H9 (cell line): Measurements from ENCODE around the gene GJB5. TPM values are rescaled to one million over a fixed set of nuclear protein-coding genes. Genes with fewer than 3 reads are reported as not detected.

ENCODE experiments used
- DNase-seq: peaks from one replicate; pipeline ENCODE4 v3.0.0-alpha.2; 2017
- H2AFZ ChIP-seq: one replicate; pipeline ENCODE4 v1.6.1; 2013; ENCODE audit warnings: mild to moderate bottlenecking, low read length, control low read depth, moderate library complexity
- H2AK5ac ChIP-seq: 2 replicates; pipeline ENCODE4 v1.6.1; 2013; ENCODE audit warnings: low read length, control low read depth, mixed read lengths; ENCODE audit not compliant: insufficient read length
- H2BK120ac ChIP-seq: one replicate; pipeline ENCODE4 v1.6.1; 2013; ENCODE audit warnings: low read depth, mild to moderate bottlenecking, low read length, control low read depth, inconsistent platforms; ENCODE audit not compliant: poor library complexity, severe bottlenecking
- H2BK12ac ChIP-seq: 2 replicates; pipeline ENCODE4 v1.6.1; 2013; ENCODE audit warnings: low read length, control low read depth, mixed read lengths, low read depth; ENCODE audit not compliant: insufficient read length
- H2BK15ac ChIP-seq: 2 replicates; pipeline ENCODE4 v1.6.1; 2013; ENCODE audit warnings: low read depth, low read length, control low read depth
- H2BK20ac ChIP-seq: one replicate; pipeline ENCODE4 v1.6.1; 2013; ENCODE audit warnings: low read depth, mild to moderate bottlenecking, low read length, control low read depth, inconsistent platforms; ENCODE audit not compliant: poor library complexity, severe bottlenecking
- H2BK5ac ChIP-seq: 2 replicates; pipeline ENCODE4 v1.6.1; 2013; ENCODE audit warnings: low read length, control low read depth, mixed read lengths; ENCODE audit not compliant: insufficient read length
- H3K14ac ChIP-seq: 2 replicates; pipeline ENCODE4 v1.6.1; 2013; ENCODE audit warnings: low read length, control low read depth; ENCODE audit not compliant: insufficient read depth
- H3K18ac ChIP-seq: 2 replicates; pipeline ENCODE4 v1.6.1; 2013; ENCODE audit warnings: low read depth, mild to moderate bottlenecking, mixed read lengths, low read length, control low read depth; ENCODE audit not compliant: insufficient read length
- H3K23ac ChIP-seq: 2 replicates; pipeline ENCODE4 v1.6.1; 2013; ENCODE audit warnings: low read length, control low read depth, mixed read lengths, low read depth; ENCODE audit not compliant: insufficient read length
- H3K23me2 ChIP-seq: 2 replicates; pipeline ENCODE4 v1.6.1; 2013; ENCODE audit warnings: low read depth, mild to moderate bottlenecking, mixed read lengths, low read length, control low read depth; ENCODE audit not compliant: insufficient read length, poor library complexity, severe bottlenecking
- H3K27ac ChIP-seq: 2 replicates; pipeline ENCODE4 v1.5.1; 2013; ENCODE audit warnings: low read length, control low read depth, mixed read lengths, low read depth; ENCODE audit not compliant: insufficient read length
- H3K27me3 ChIP-seq: 2 replicates; pipeline ENCODE4 v1.6.1; 2013; ENCODE audit warnings: low read length, control low read depth, inconsistent platforms; ENCODE audit not compliant: insufficient read depth
- H3K4ac ChIP-seq: 2 replicates; pipeline ENCODE4 v1.6.1; 2013; ENCODE audit warnings: low read depth, mild to moderate bottlenecking, control low read depth, inconsistent platforms, low read length, moderate library complexity
- H3K4me1 ChIP-seq: 2 replicates; pipeline ENCODE4 v1.6.1; 2013; ENCODE audit warnings: low read length, control low read depth, inconsistent platforms; ENCODE audit not compliant: insufficient read depth
- H3K4me2 ChIP-seq: 2 replicates; pipeline ENCODE4 v1.6.1; 2013; ENCODE audit warnings: low read length, control low read depth, mixed read lengths; ENCODE audit not compliant: insufficient read length, insufficient read depth
- H3K56ac ChIP-seq: 2 replicates; pipeline ENCODE4 v1.6.1; 2013; ENCODE audit warnings: low read depth, mild to moderate bottlenecking, mixed read lengths, low read length, control low read depth; ENCODE audit not compliant: insufficient read length
- H3K79me1 ChIP-seq: 2 replicates; pipeline ENCODE4 v1.6.1; 2013; ENCODE audit warnings: low read depth, mild to moderate bottlenecking, moderate library complexity, low read length, control low read depth, inconsistent platforms; ENCODE audit not compliant: insufficient read depth, poor library complexity, severe bottlenecking
- H3K79me2 ChIP-seq: 2 replicates; pipeline ENCODE4 v1.6.1; 2013; ENCODE audit warnings: low read length, control low read depth, inconsistent platforms; ENCODE audit not compliant: insufficient read depth
- H3K9ac ChIP-seq: 2 replicates; pipeline ENCODE4 v1.6.1; 2013; ENCODE audit warnings: low read length, control low read depth, mixed read lengths; ENCODE audit not compliant: insufficient read length; ENCODE audit errors: extremely low read depth
- H3K9me3 ChIP-seq: one replicate; pipeline ENCODE4 v1.6.1; 2013; ENCODE audit warnings: low read depth, low read length, inconsistent platforms; ENCODE audit not compliant: control insufficient read depth
- H3T11ph ChIP-seq: one replicate; pipeline ENCODE4 v1.6.1; 2013; ENCODE audit warnings: mild to moderate bottlenecking, low read length, control low read depth, inconsistent platforms
- H4K20me1 ChIP-seq: one replicate; pipeline ENCODE4 v1.6.1; 2013; ENCODE audit not compliant: control insufficient read depth, insufficient read length, insufficient read depth
- H4K5ac ChIP-seq: 2 replicates; pipeline ENCODE4 v1.6.1; 2013; ENCODE audit warnings: low read depth, mild to moderate bottlenecking, mixed read lengths, low read length, control low read depth; ENCODE audit not compliant: insufficient read length
- H4K8ac ChIP-seq: replicated peaks from 2 replicates; pipeline ENCODE4 v1.6.1; 2013; ENCODE audit warnings: low read length, control low read depth, mixed read lengths, low read depth; ENCODE audit not compliant: insufficient read length
- H4K91ac ChIP-seq: 2 replicates; pipeline ENCODE4 v1.6.1; 2013; ENCODE audit warnings: low read depth, mild to moderate bottlenecking, moderate library complexity, mixed read lengths, low read length, control low read depth; ENCODE audit not compliant: insufficient read length
- H3K27ac Mint-ChIP-seq, 3 experiments: 2 replicates in 2 of 3; 3 replicates in 1 of 3; pipeline ENCODE4 v1.8.0; 2020 to 2021; ENCODE audit warnings: mixed read lengths in 3 of 3, mild to moderate bottlenecking in 1 of 3, moderate library complexity in 1 of 3
- H3K27me3 Mint-ChIP-seq: 2 replicates; pipeline ENCODE4 v1.8.0; 2021; ENCODE audit warnings: low read depth, mild to moderate bottlenecking, moderate library complexity, mixed read lengths
- H3K36me3 Mint-ChIP-seq, 3 experiments: 2 replicates in 2 of 3; 3 replicates in 1 of 3; pipeline ENCODE4 v1.8.0; 2020 to 2021; ENCODE audit warnings: low read depth in 3 of 3, mixed read lengths in 3 of 3; ENCODE audit not compliant: insufficient read depth in 1 of 3
- H3K4me1 Mint-ChIP-seq, 2 experiments: 2 replicates each; pipeline ENCODE4 v1.8.0; 2020; ENCODE audit warnings: mixed read lengths in 2 of 2
- H3K4me3 Mint-ChIP-seq, 2 experiments: 2 replicates in 1 of 2; 3 replicates in 1 of 2; pipeline ENCODE4 v1.8.0; 2020 to 2021; ENCODE audit warnings: mild to moderate bottlenecking in 2 of 2, mixed read lengths in 2 of 2, moderate library complexity in 1 of 2
- H3K9me3 Mint-ChIP-seq, 2 experiments: 2 replicates in 1 of 2; 3 replicates in 1 of 2; pipeline ENCODE4 v1.8.0; 2020; ENCODE audit warnings: mild to moderate bottlenecking in 2 of 2, mixed read lengths in 2 of 2, moderate library complexity in 1 of 2
- WGBS: extraction: QIAGEN DNeasy Blood & Tissue Kit; methylation state at CpG from one replicate; pipeline ENCODE4 v1.1.7; 2013; ENCODE audit warnings: missing lambda C conversion rate, low lambda C conversion rate, mixed read lengths; ENCODE audit not compliant: insufficient read length; ENCODE audit errors: extremely low coverage; 5-methylcytosine and 5-hydroxymethylcytosine counted together
- total RNA-seq: library from RNA; stranded (reverse); gene quantifications from 2 replicates; pipeline ENCODE4 v1.2.1, GENCODE V29; 2021
- TF ChIP-seq, protein P1 (sequence below): fragments of 200-600 bp; sonication (generic); conservative IDR thresholded peaks from 3 replicates; pipeline ENCODE4 v1.8.0; 2021; ENCODE audit warnings: antibody characterized with exemption, mild to moderate bottlenecking

Gene GJB5
- total RNA-seq, 1 experiment from 2014 or later, result 0.22 TPM

GRCh38 chr1:34749992-34750391 lies 4.9 kb upstream of the GJB5 start:
- Histone ChIP-seq H4K91ac (no peak overlapping the region), H3K18ac (no peak overlapping the region), H3K23me2 (no peaks in the 10 kb centered on the region), H2BK15ac (no peak overlapping the region), H3K79me1 (no peaks in the 10 kb centered on the region), H2AK5ac (no peak overlapping the region), H3K4ac (no peak overlapping the region), H2BK120ac (no peak overlapping the region), H3K9ac (no peak overlapping the region), H2AFZ (no peak overlapping the region), H2BK20ac (no peak overlapping the region), H2BK5ac (no peak overlapping the region), H3K56ac (no peak overlapping the region), H3K9me3 (no peaks in the 10 kb centered on the region), H3T11ph (no peak overlapping the region), H3K23ac (no peak overlapping the region), H3K4me2 (no peak overlapping the region), H3K14ac (no peak overlapping the region), H3K27ac (no peak overlapping the region), H3K4me1 (no peaks in the 10 kb centered on the region; the same call in 1 of the 2 replicates), H4K5ac (no peak overlapping the region), H4K8ac (no peak overlapping the region), H2BK12ac (no peak overlapping the region), H3K79me2 (no peaks in the 10 kb centered on the region), H3K27me3 (no peaks in the 10 kb centered on the region; the same call in 1 of the 2 replicates), H4K20me1 (no peaks in the 10 kb centered on the region)
- Mint-ChIP-seq H3K27me3 (peaks cover 7% of the 10 kb centered on the region), H3K4me1 (peaks cover 17 to 18% of the 10 kb centered on the region in 2 experiments), H3K27ac (peak overlapping the region in 1 of 3 experiments; percentile 68; a peak in 1 of 7 replicates), H3K4me3 (no peak overlapping the region), H3K36me3 (no peaks in the 10 kb centered on the region; a peak in 1 of 7 replicates), H3K9me3 (no peaks in the 10 kb centered on the region; a peak in 1 of 5 replicates)
- TF ChIP-seq, protein P1, sequence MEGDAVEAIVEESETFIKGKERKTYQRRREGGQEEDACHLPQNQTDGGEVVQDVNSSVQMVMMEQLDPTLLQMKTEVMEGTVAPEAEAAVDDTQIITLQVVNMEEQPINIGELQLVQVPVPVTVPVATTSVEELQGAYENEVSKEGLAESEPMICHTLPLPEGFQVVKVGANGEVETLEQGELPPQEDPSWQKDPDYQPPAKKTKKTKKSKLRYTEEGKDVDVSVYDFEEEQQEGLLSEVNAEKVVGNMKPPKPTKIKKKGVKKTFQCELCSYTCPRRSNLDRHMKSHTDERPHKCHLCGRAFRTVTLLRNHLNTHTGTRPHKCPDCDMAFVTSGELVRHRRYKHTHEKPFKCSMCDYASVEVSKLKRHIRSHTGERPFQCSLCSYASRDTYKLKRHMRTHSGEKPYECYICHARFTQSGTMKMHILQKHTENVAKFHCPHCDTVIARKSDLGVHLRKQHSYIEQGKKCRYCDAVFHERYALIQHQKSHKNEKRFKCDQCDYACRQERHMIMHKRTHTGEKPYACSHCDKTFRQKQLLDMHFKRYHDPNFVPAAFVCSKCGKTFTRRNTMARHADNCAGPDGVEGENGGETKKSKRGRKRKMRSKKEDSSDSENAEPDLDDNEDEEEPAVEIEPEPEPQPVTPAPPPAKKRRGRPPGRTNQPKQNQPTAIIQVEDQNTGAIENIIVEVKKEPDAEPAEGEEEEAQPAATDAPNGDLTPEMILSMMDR, result no peak
- no CpG with 5 or more reads among the region's 8 CpGs for WGBS
- no peak for DNase-seq
